Measurements from ENCODE around the gene BCAS3.
"Not testable (repeated sequence)": the region's sequence is repeated elsewhere in the genome, so short reads cannot be mapped to it uniquely, and the experiment has no call there.

BCAS3 gene

DNA sequence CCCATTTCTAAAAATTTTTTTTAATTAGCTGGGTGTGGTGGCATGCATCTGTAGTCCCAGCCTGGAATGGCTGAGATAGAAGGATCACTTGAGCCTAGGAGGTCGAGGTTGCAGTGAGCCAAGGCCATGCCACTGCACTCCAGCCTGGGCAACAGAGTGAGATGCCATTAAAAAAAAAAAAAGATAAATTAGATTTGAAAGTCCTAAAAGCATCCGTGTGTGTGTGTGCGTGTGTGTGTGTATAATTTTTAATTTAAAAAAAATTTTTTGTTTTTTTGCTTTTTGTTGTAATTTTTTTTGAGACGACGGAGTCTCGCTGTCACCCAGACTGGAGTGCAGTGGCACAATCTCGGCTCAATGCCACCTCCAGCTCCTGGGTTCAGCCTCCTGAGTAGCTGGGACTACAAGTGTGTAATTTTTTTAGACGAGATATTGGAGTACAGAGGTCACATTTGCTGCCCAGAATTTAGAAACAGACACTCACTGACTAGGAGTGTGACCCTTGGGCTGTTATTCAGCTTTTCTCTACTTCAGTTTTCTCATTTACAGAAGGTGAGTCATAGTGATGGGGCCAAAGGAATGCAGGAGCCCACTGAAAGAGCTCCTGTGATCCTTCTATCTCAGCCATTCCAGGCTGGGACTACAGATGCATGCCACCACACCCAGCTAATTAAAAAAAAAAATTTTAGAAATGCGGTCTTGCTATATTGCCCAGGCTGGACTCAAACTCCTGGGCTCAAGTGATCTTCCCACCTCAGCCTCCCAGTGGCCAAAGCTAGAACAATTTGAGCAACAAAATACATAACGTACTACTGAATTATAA is 749.0 kb downstream of the BCAS3 start:
- peak overlapping the region; percentile 22 for H3K4me2 ChIP-seq (ENCODE audit: low read length)
- H3K79me1 ChIP-seq (ENCODE audit: low read length): peaks cover 2% of the 10 kb centered on the region
- H4K91ac ChIP-seq (ENCODE audit: low read depth, low read length): no peak overlapping the region
- H3K23ac ChIP-seq (ENCODE audit: low read length): no peak overlapping the region
- H2AK5ac ChIP-seq (ENCODE audit: low read length): no peak overlapping the region
- peak; percentile 85 to 94 for DNase-seq
- H4K8ac ChIP-seq (ENCODE audit: low read depth, low read length): no peak overlapping the region
- no peaks in the 10 kb centered on the region for H3K9me3 ChIP-seq (ENCODE audit: insufficient read depth, low read depth, low read length)
- H2BK12ac ChIP-seq (ENCODE audit: low read length): no peak overlapping the region
- peaks cover 0 to 9% of the 10 kb centered on the region in 2 experiments for H3K4me1 ChIP-seq (ENCODE audit: control insufficient read depth in 1 of 2, insufficient read depth in 2 of 2, low read length in 2 of 2)
- H4K12ac ChIP-seq (ENCODE audit: low read depth, low read length): no peak overlapping the region
- H2AFZ ChIP-seq (ENCODE audit: insufficient read depth, low read length, poor library complexity): no peak overlapping the region
- H3K36me3 ChIP-seq (ENCODE audit: control insufficient read depth in 1 of 2, insufficient read depth in 2 of 2, low read length in 2 of 2): no peaks in the 10 kb centered on the region
- H3K9ac ChIP-seq (ENCODE audit: low read length): no peak overlapping the region
- H2BK120ac ChIP-seq (ENCODE audit: insufficient read depth, low read length, poor library complexity): no peak overlapping the region
- H3K27ac ChIP-seq (ENCODE audit: low read depth, low read length): peak overlapping the region; percentile 48
- H3K18ac ChIP-seq (ENCODE audit: low read length): no peak overlapping the region
- H3K79me2 ChIP-seq (ENCODE audit: control insufficient read depth, insufficient read depth, low read length, poor library complexity): no peaks in the 10 kb centered on the region
- 100% methylated on average over 4 of the region's 10 CpGs for WGBS (ENCODE audit: extremely low coverage, insufficient coverage, insufficient read length)
- no peak overlapping the region for H2BK5ac ChIP-seq (ENCODE audit: low read depth, low read length, poor library complexity)
- H3K4me3 ChIP-seq (ENCODE audit: low read depth, low read length): no peak overlapping the region
- H3K27me3 ChIP-seq (ENCODE audit: insufficient read depth, low read length): no peaks in the 10 kb centered on the region
- H3K4ac ChIP-seq (ENCODE audit: low read depth, low read length): no peak overlapping the region
- no peak overlapping the region for H3K14ac ChIP-seq (ENCODE audit: low read length)

DNA sequence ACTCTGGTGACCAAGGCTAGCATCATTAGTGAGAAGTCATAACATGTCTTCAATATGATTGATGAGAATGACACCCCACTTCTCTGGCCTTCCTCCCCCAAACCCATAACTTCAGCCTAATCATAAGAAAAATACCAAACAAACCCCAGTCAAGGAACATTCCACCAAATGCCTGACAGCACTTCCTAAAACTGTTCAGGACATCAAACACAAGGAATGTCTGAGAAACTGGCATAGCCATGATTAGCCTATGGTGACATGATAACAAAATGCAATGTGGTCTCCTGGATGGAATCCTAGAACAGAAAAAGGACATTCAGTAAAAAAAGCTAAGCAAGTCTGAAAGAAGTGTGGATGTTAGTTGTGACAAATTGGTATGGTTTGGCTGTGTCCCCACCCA is 749.9 kb downstream of the BCAS3 start:
- H2AFZ ChIP-seq (ENCODE audit: insufficient read depth, low read length, poor library complexity): no peak overlapping the region
- H3K18ac ChIP-seq (ENCODE audit: low read length): no peak overlapping the region
- no peak overlapping the region for H3K4me3 ChIP-seq (ENCODE audit: low read depth, low read length)
- peaks cover 2% of the 10 kb centered on the region for H3K79me1 ChIP-seq (ENCODE audit: low read length)
- no peak overlapping the region for H3K4me2 ChIP-seq (ENCODE audit: low read length)
- H4K91ac ChIP-seq (ENCODE audit: low read depth, low read length): peak overlapping the region; percentile 57
- no peak overlapping the region for H3K27ac ChIP-seq (ENCODE audit: low read depth, low read length)
- H3K9ac ChIP-seq (ENCODE audit: low read length): no peak overlapping the region
- no peak overlapping the region for H3K4ac ChIP-seq (ENCODE audit: low read depth, low read length)
- no peak overlapping the region for H2BK120ac ChIP-seq (ENCODE audit: insufficient read depth, low read length, poor library complexity)
- H3K23ac ChIP-seq (ENCODE audit: low read length): no peak overlapping the region
- H3K4me1 ChIP-seq (ENCODE audit: control insufficient read depth in 1 of 2, insufficient read depth in 2 of 2, low read length in 2 of 2): peaks cover 0 to 9% of the 10 kb centered on the region in 2 experiments
- H4K8ac ChIP-seq (ENCODE audit: low read depth, low read length): no peak overlapping the region
- H2BK12ac ChIP-seq (ENCODE audit: low read length): peak overlapping the region; percentile 82
- no peak overlapping the region for H2BK5ac ChIP-seq (ENCODE audit: low read depth, low read length, poor library complexity)
- peak overlapping the region; percentile 64 for H3K14ac ChIP-seq (ENCODE audit: low read length)
- no peak overlapping the region for H4K12ac ChIP-seq (ENCODE audit: low read depth, low read length)
- no peaks in the 10 kb centered on the region for H3K79me2 ChIP-seq (ENCODE audit: control insufficient read depth, insufficient read depth, low read length, poor library complexity)
- H3K27me3 ChIP-seq (ENCODE audit: insufficient read depth, low read length): no peaks in the 10 kb centered on the region
- H3K9me3 ChIP-seq (ENCODE audit: insufficient read depth, low read depth, low read length): no peaks in the 10 kb centered on the region
- no peaks in the 10 kb centered on the region for H3K36me3 ChIP-seq (ENCODE audit: control insufficient read depth in 1 of 2, insufficient read depth in 2 of 2, low read length in 2 of 2)
- no peak for DNase-seq
- peak overlapping the region; percentile 76 for H2AK5ac ChIP-seq (ENCODE audit: low read length)

DNA sequence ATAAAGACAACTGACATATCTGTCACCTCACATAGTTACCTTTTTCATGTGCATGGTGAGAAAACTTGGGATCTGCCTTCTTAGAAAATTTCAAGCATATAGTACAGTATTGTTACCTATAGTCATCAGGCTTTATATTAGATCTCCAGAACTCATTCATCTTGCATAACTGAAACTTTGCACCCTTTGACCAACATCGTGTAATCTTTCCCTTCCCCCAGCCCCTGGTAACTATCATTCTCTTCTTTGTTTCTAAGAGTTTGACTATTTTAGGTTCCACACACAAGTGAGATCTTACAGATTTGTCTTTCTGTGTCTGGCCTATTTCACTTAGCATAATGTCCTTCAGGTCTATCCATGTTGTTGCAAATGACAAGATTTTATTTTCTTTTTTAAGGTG is 751.6 kb downstream of the BCAS3 start:
- Histone ChIP-seq H3K9ac (ENCODE audit: low read length) (no peak overlapping the region), H2BK120ac (ENCODE audit: insufficient read depth, low read length, poor library complexity) (no peak overlapping the region), H3K4me1 (ENCODE audit: control insufficient read depth in 1 of 2, insufficient read depth in 2 of 2, low read length in 2 of 2) (peaks cover 0 to 9% of the 10 kb centered on the region in 2 experiments), H2AK5ac (ENCODE audit: low read length) (no peak overlapping the region), H3K27me3 (ENCODE audit: insufficient read depth, low read length) (no peaks in the 10 kb centered on the region), H3K79me1 (ENCODE audit: low read length) (peaks cover 2% of the 10 kb centered on the region), H2BK5ac (ENCODE audit: low read depth, low read length, poor library complexity) (no peak overlapping the region), H3K23ac (ENCODE audit: low read length) (no peak overlapping the region), H3K18ac (ENCODE audit: low read length) (no peak overlapping the region), H3K4me2 (ENCODE audit: low read length) (no peak overlapping the region), H2BK12ac (ENCODE audit: low read length) (no peak overlapping the region), H3K79me2 (ENCODE audit: control insufficient read depth, insufficient read depth, low read length, poor library complexity) (no peaks in the 10 kb centered on the region), H3K4me3 (ENCODE audit: low read depth, low read length) (no peak overlapping the region), H4K91ac (ENCODE audit: low read depth, low read length) (no peak overlapping the region), H3K14ac (ENCODE audit: low read length) (no peak overlapping the region), H4K8ac (ENCODE audit: low read depth, low read length) (no peak overlapping the region), H3K36me3 (ENCODE audit: control insufficient read depth in 1 of 2, insufficient read depth in 2 of 2, low read length in 2 of 2) (no peaks in the 10 kb centered on the region), H3K9me3 (ENCODE audit: insufficient read depth, low read depth, low read length) (no peaks in the 10 kb centered on the region), H4K12ac (ENCODE audit: low read depth, low read length) (no peak overlapping the region), H3K27ac (ENCODE audit: low read depth, low read length) (no peak overlapping the region), H3K4ac (ENCODE audit: low read depth, low read length) (no peak overlapping the region), H2AFZ (ENCODE audit: insufficient read depth, low read length, poor library complexity) (no peak overlapping the region)
- no peak for DNase-seq
- WGBS (ENCODE audit: extremely low coverage, insufficient coverage, insufficient read length): no CpG with 5 or more reads among the region's 1 CpG

DNA sequence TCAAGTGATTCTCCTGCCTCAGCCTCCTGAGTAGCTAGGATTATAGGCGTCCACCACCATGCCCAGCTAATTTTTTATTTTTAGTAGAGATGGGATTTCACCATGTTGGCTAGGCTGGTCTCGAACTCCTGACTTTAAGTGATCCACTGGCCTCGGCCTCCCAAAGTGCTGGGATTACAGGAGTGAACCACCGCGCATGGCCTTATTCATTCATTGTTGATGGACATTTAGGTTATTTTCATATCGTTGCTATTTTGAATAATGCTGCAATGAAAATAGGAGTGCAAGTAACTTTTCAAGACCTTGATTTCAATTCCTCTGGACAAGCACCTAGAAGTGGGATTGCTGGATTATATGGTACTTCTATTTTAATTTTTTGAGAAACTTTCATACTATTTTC is 752.2 kb downstream of the BCAS3 start:
- H4K91ac ChIP-seq (ENCODE audit: low read depth, low read length); H3K14ac ChIP-seq (ENCODE audit: low read length); H3K79me2 ChIP-seq (ENCODE audit: control insufficient read depth, insufficient read depth, low read length, poor library complexity); H4K12ac ChIP-seq (ENCODE audit: low read depth, low read length); H3K18ac ChIP-seq (ENCODE audit: low read length); H3K79me1 ChIP-seq (ENCODE audit: low read length); H2AK5ac ChIP-seq (ENCODE audit: low read length); H3K4me2 ChIP-seq (ENCODE audit: low read length); H4K8ac ChIP-seq (ENCODE audit: low read depth, low read length); H3K9ac ChIP-seq (ENCODE audit: low read length); H3K4me3 ChIP-seq (ENCODE audit: low read depth, low read length); H3K36me3 ChIP-seq (ENCODE audit: control insufficient read depth in 1 of 2, insufficient read depth in 2 of 2, low read length in 2 of 2); H3K4ac ChIP-seq (ENCODE audit: low read depth, low read length); H3K4me1 ChIP-seq (ENCODE audit: control insufficient read depth in 1 of 2, insufficient read depth in 2 of 2, low read length in 2 of 2); H3K27ac ChIP-seq (ENCODE audit: low read depth, low read length); H3K27me3 ChIP-seq (ENCODE audit: insufficient read depth, low read length); H2BK5ac ChIP-seq (ENCODE audit: low read depth, low read length, poor library complexity); H2AFZ ChIP-seq (ENCODE audit: insufficient read depth, low read length, poor library complexity); H3K23ac ChIP-seq (ENCODE audit: low read length); H2BK12ac ChIP-seq (ENCODE audit: low read length); H3K9me3 ChIP-seq (ENCODE audit: insufficient read depth, low read depth, low read length); DNase-seq; H2BK120ac ChIP-seq (ENCODE audit: insufficient read depth, low read length, poor library complexity): not testable (repeated sequence)
- WGBS (ENCODE audit: extremely low coverage, insufficient coverage, insufficient read length): no CpG with 5 or more reads among the region's 6 CpGs
